ENCODE measurements around the gene A3GALT2.

A3GALT2 gene

GRCh38 chr1:33300673-33301072 lies 20.2 kb downstream of the A3GALT2 start:
- peak; percentile 94 for DNase-seq (ENCODE audit: low read depth)
- no peak overlapping the region for H3K4me3 ChIP-seq (ENCODE audit: low read depth, low read length)
- no peak for TF ChIP-seq CTCF (conservative IDR thresholded peaks at IDR 0.05; ENCODE audit: low read depth, low read length)

GRCh38 chr1:33299461-33300155 lies 21.3 kb downstream of the A3GALT2 start:
- no peak for DNase-seq (ENCODE audit: low read depth)
- H3K4me3 ChIP-seq (ENCODE audit: low read depth, low read length), result no peak overlapping the region
- no peak for TF ChIP-seq CTCF (conservative IDR thresholded peaks at IDR 0.05; ENCODE audit: low read depth, low read length)

- no peak overlapping the region for H3K4me3 ChIP-seq (ENCODE audit: low read depth, low read length)
- peak; percentile 92 for TF ChIP-seq CTCF (conservative IDR thresholded peaks at IDR 0.05; ENCODE audit: low read depth, low read length)
- peak; percentile 74 for DNase-seq (ENCODE audit: low read depth)
Measured at GRCh38 chr1:33298623-33299277, 22.1 kb downstream of the A3GALT2 start.

DNA sequence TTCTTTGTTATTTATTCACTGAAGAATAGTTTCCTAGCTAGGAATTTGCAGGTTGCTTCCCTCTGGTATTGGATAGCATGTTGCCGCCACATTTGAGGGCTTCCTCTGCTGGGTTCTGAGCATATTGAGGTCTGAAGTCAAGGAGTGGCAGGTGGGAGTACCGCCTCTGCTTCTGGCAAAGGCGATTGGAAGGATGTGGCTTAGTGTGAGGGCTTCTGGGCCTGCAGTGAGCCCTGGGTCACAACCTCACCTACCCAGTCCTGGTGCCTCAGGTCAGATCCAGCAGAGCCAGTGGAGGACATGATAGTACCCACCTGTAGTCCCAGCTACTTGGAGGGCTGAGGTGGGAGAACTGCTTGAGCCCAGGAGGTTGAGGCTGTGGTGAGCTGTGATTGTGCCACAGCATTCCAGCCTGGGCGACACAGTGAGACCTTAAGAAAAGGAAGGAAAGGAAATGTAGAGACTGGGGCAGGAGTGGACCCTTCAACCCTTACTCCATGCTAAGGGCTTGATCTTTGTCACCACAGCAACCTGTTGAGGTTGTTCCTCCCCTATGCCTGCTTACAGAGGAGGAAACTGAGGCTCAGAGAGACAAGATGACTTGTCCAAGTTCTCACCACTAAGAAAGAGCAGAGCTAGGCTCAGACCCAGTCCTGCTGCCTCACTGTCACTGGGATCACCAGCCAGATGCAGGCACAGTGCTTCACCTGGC lies 22.8 kb downstream of the A3GALT2 start:
- no peak overlapping the region for H3K4me3 ChIP-seq (ENCODE audit: low read depth, low read length)
- DNase-seq (ENCODE audit: low read depth), result no peak
- no peak for TF ChIP-seq CTCF (conservative IDR thresholded peaks at IDR 0.05; ENCODE audit: low read depth, low read length)

DNA sequence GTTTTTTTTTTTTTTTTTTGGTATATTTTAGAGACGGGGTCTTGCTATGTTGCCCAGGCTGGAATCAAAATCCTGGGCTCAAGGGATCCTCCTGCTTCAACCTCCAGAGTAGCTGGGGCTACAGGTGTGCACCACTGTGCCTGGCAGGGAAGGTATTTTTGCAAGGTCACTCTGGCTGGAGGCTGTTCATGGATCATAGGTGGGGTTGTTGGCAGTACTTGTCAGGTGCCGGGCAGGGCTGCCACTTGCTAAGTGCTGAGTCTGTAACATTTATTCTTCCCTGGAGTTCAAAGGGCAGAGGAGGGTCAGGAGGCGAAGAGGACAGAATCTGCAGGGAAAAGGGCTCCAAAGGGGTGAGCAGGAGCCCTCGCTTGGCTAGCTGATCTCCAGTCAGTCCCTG lies 24.1 kb downstream of the A3GALT2 start:
- no peak for DNase-seq (ENCODE audit: low read depth)
- TF ChIP-seq CTCF (conservative IDR thresholded peaks at IDR 0.05; ENCODE audit: low read depth, low read length), result no peak

GRCh38 chr1:33296082-33296458 lies 24.8 kb downstream of the A3GALT2 start:
- TF ChIP-seq CTCF (conservative IDR thresholded peaks at IDR 0.05; ENCODE audit: low read depth, low read length), result no peak

More for the DNA sequence above, 24.1 kb downstream of the A3GALT2 start:
- no peak overlapping the region for H3K4me3 ChIP-seq (ENCODE audit: low read depth, low read length)

More at GRCh38 chr1:33296082-33296458, 24.8 kb downstream of the A3GALT2 start:
- no peak for DNase-seq (ENCODE audit: low read depth)
- no peak overlapping the region for H3K4me3 ChIP-seq (ENCODE audit: low read depth, low read length)

Measured in choroid plexus epithelial cell (primary cell).